Fibroblast of pulmonary artery (primary cell): Measurements from ENCODE around the gene TMEM266.
"Not testable (repeated sequence)": the region's sequence is repeated elsewhere in the genome, so short reads cannot be mapped to it uniquely, and the experiment has no call there.

Experiments
- DNase-seq: peaks from one replicate; pipeline ENCODE4 v3.0.0-alpha.2; 2010; ENCODE audit warnings: low read depth
- H3K4me3 ChIP-seq: replicated peaks from 2 replicates; pipeline ENCODE4 v1.5.1; 2011; ENCODE audit warnings: low read depth, mild to moderate bottlenecking, control low read depth, low read length, moderate library complexity
- TF ChIP-seq, protein P1 (sequence below): IDR thresholded peaks from 2 replicates; pipeline ENCODE4 v1.5.1; 2011; ENCODE audit warnings: mild to moderate bottlenecking, control low read depth, low read length, inconsistent platforms; ENCODE audit errors: missing control alignments

The TMEM266 gene

DNA sequence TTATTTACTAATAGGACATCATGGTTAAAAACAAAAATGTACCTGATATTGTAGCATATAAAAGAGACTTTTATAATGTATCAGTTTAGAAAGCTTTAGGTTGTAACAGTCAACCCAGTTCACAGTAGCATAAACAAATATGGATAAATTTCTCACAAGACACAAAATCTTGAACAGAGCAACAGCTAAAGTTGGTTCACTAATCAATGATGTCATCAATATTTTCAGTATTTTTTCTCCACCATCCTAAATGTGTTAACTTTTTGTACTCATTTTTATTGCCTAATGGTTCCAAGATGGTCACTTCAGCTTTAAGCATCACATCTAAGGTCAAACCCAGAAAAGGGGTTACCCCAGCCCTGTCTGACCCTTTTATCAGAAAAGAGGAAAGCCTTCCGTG, 26.3 kb upstream of the TMEM266 start:
- DNase-seq, result no peak
- TF ChIP-seq, protein P1, sequence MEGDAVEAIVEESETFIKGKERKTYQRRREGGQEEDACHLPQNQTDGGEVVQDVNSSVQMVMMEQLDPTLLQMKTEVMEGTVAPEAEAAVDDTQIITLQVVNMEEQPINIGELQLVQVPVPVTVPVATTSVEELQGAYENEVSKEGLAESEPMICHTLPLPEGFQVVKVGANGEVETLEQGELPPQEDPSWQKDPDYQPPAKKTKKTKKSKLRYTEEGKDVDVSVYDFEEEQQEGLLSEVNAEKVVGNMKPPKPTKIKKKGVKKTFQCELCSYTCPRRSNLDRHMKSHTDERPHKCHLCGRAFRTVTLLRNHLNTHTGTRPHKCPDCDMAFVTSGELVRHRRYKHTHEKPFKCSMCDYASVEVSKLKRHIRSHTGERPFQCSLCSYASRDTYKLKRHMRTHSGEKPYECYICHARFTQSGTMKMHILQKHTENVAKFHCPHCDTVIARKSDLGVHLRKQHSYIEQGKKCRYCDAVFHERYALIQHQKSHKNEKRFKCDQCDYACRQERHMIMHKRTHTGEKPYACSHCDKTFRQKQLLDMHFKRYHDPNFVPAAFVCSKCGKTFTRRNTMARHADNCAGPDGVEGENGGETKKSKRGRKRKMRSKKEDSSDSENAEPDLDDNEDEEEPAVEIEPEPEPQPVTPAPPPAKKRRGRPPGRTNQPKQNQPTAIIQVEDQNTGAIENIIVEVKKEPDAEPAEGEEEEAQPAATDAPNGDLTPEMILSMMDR, result no peak
- H3K4me3 ChIP-seq, result no peak overlapping the region

DNA sequence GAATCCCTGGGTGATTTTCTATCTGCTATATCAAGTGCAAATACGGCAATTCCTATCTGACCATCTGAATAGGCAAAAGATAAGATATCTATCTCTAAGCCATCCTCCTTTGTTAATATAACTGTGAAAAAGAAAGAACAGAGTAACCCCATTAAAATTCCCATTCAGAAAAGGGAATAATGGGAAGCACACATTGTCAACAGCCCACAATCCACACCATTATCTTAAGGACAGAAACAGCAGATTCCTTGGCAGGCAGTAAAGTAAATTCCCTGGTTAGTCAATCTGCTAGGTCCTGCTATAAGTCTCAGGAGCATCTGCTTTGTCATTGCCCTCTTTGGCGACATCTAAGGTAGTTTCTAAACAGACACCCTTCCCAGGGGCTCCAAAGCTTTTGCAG, 25.7 kb upstream of the TMEM266 start:
- no peak overlapping the region for H3K4me3 ChIP-seq
- DNase-seq, result no peak
- TF ChIP-seq, protein P1, result no peak

DNA sequence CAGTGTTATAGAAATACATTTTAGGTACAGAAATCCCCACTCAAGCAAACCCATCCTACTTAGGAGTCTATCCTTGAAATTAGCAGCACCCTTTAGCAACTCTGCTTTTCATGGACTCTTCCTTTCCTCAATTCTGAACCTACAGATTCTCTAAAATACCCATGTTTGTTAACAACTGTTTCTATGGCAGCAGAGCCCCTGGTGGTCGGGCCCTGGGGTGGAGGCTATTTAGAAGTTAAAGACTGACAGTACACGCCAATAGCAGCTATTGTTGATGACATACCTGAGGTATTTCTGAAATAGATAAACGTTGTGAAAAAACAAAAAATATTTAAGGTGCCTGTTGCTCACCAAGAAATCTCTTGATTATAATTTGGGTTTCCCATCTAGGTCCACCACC, 24.2 kb upstream of the TMEM266 start:
- TF ChIP-seq, protein P1, result no peak
- DNase-seq, result no peak
- H3K4me3 ChIP-seq, result no peak overlapping the region

DNA sequence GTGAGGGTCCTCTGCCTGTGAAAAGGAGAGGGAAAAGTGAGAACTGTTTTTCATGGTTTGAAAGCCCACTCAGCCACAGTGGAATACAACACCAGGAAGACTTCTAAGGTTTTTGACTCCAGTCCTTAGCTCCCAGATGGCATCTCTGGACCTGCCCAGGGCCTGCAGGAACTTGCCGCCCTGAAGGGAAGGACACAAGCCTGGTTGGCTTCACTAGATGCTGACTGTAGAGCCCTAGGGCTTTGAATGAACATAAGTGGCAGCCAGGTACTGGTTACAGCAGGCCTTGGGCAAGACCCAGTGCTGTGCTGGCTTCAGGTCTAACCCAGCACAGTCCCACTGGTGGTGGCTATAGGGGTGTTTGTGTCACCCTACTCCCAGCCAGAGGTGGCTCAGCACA, 21.3 kb upstream of the TMEM266 start:
- TF ChIP-seq, protein P1, result no peak
- no peak for DNase-seq
- H3K4me3 ChIP-seq, result no peak overlapping the region

DNA sequence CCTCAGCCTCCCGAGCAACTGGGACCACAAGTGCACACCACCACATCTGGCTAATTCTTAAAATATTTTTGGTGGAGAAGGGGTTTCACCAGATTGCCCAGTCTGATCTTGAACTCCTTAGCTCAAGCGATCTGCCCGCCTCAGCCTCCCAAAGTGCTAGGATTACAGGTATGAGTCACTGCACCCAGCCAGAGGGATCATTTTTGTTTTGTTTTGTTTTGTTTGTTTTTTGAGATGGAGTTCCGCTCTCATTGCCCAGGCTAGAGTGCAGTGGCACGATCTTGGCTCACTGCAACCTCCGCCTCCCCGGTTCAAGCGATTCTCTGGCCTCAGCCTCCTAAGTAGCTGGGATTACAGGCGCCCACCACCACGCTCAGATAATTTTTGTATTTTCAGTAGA, 5.6 kb upstream of the TMEM266 start:
- H3K4me3 ChIP-seq, DNase-seq: not testable (repeated sequence)

DNA sequence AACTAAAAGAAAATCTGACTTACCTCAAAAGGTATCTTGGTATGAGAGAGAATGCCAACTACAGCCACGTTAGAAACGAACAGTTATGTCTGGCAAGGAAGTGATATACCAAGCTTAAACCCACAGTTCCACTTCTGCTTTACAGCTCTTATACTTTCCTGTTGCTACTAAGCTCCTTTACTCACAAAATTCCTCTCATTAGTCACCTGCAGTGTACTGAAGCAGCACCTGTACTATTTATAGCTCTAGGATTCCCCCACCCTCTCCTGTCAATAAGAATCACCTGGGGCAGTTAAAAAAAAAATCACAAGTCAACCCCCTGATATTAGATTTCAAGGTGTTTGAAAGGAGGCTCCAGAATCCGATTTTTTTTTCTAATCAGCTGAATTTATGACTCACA, 2.9 kb upstream of the TMEM266 start:
- H3K4me3 ChIP-seq, result no peak overlapping the region
- DNase-seq, result no peak
- TF ChIP-seq, protein P1, result no peak

DNA sequence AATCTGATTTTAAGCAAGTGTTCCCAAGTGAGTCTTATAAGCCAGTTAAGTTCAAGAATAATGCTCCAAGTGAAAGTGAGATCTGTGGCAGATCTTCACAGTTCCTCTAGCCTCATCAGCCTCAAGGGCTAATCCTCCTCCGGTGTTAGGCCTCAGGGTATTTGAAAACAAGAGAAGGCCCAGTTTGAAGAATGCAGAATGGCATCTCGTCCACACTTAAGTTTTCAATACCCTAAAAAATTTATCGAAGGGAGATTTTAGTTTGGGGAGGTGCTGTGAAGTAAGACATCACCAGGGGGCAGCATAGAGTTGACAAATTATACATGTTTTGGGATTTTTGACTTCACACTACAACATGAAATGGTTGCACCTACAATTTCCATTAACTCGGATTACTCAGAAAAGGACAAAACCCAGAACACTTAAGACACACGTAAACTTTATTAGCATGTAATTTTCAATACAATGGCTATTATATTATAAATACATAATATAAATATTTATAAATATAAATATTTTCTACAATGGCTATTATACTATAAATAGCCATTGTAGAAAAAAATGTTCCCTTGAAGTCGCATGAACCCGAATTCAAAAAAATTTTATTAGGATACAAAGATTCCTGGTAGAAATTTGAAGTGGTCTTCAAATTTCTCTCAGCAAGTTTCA, 2.3 kb upstream of the TMEM266 start:
- DNase-seq, result peak; percentile 61
- H3K4me3 ChIP-seq, result no peak overlapping the region
- TF ChIP-seq, protein P1, result peak; percentile 83
